GM18520 (cell line): ENCODE results near the gene ATP6V1A.
A peak's percentile ranks its signal among the peaks of the same experiment; 100 is the strongest.
"Not testable (repeated sequence)": the region's sequence is repeated elsewhere in the genome, so short reads cannot be mapped to it uniquely, and the experiment has no call there.

Experiments
- ATAC-seq: cut with Tn5 transposase; IDR thresholded peaks from one replicate; pipeline ENCODE4 v1.9.1; 2021; ENCODE audit not compliant: unreplicated experiment

ATP6V1A gene

DNA sequence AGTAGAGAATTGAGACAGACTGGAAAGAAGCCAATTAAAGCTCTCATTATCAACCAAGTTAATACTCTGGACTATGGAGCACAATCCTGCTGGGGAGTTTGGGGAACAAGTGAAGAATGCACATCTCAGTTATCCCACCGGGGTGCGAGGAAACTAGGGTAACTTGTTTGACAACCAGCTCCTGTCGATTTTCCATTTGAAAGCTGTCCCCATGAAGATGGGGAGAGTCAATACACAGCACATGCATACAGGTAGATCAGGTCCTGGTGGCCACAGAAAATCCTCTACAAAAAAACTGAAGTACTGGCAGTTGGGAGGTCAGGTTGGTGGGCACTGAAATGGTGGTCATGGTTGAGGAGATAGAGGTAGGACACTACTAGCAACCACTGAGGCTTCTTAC, 66.0 kb downstream of the ATP6V1A start:
- ATAC-seq = no peak

DNA sequence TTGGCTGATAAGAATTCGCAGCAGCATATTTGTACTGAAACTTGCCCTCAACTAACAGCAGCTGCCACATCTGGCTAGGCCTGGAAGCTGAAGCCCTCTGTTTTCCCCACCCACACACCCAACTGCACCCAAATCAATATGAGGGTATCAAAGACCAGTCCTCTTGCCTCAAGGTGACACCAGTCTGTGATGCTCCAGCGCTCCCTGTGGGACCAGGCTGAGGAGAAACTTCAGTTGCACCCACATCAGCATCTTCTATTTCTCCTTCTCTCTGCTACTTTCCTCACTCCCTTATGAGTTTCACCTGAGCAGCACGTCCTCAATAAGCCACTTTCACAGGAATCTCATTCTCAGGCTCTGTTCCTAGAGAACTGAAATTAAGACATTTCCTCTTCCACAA, 73.0 kb downstream of the ATP6V1A start:
- no peak for ATAC-seq

DNA sequence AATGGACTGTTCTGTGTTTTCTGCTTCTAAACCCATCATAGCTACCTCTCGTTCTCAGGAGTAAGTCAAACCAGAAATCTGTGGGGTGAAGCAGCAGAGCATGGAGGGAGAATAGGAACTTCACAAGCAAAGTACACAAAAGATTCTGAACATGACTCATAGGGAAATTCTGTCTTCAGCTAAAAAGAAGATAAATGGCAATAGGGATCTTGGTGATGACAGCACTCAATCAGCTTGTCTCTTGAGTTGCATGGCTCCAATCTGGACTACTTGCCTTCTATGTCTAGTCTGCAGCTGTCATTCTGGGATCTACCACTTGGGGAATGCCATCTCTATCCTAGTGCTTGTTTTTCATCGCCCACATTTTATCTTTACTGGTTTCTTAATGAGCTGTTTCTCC, 78.3 kb downstream of the ATP6V1A start:
- peak; percentile 71 for ATAC-seq

DNA sequence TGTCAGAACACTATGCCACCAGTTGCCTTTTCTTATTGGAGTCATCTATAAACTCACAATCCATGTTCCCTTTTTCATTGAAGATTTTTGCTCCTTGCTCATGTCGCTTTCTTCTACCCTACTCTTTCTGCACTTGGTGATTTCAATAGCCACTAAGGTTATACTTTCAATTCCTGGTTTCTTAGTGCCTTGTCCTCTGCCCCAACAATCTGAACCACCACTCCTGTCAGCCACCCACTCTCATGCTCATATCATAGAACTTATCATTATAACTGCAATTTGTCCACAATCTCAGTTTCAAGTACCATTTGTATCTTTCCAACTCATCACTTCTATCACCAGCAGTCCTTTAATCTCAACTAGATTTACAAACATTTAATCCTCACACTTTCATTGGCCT, 81.8 kb downstream of the ATP6V1A start:
- ATAC-seq = no peak

DNA sequence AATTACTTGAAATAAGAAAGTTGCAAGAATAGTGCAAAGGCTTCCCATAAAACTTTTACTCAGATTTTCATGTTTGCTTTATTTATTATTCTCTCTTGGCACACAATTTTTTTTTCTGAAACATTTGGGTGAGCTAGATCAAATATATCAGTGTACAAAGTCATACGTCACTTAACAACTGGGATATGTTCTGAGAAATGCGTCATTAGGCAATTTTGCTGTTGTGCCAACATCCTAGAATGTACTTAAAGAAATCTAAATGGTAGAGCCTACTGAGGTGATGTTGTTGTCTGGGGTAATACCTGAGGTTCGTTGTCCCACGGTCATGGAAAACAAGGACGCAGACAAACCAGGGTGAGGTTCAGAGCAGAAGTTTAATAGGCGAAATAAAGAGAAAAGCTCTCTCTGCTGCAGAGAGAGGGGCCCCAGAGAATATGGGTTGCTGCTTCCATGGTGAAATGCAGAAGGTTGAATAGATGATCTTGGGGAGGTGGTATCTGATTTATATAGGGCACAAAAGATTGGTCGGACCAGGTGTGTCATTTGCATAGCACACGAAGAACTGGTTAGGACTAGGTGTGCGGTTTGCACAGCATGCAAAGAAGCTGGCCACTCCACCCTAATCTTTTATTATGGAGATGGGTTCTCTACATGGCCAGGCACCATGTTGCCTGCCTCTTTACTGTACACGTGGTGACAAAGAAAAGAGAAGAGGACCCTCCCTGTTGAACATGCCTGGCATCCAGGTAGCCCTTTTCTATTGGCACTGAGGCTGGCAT, 82.9 kb downstream of the ATP6V1A start:
- no peak for ATAC-seq

DNA sequence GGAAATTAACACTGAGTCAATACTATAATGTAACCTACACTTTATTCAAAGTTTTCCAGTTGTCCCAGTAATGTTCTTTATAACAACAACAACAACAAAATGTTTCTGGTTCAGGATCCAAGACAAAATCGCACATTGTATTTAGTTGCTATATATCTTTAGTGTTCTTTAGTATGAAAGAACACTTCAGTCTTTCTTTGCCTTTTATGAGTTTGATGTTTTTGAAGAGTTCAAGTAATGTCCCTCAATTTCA, 84.2 kb downstream of the ATP6V1A start:
- ATAC-seq = no peak

DNA sequence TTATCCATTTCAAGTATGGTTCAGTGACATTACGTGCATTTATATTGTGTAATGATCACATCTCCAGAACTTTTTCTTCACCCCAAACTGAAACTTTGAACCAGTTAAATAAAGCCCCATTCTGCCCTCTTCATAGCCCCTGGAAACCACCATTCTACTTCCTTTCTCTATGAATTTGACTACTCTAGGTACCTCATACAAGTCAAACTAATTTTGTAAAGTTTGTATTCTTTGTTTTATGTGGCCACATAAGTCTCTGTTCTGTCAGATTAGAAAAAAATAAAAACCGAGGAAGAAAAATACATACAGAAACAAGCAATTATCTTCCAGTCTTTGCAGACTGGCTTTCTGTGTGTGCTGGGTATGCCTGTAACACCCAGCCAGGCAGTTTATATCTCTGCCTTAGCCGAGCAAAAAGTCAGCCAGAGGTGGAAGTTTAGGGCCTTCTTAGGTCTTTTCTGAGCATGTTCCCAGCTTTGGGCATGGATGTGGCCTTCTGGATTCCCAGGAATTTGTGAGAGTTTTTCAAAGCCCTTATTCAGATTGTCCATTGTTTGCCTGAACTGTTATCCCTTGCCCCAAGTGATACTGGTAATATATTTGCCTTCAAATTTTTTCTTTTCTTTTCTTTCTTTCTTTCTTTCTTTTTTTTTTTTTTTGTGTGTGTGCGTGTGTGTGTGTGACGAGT, 85.8 kb downstream of the ATP6V1A start:
- ATAC-seq = peak; percentile 40

DNA sequence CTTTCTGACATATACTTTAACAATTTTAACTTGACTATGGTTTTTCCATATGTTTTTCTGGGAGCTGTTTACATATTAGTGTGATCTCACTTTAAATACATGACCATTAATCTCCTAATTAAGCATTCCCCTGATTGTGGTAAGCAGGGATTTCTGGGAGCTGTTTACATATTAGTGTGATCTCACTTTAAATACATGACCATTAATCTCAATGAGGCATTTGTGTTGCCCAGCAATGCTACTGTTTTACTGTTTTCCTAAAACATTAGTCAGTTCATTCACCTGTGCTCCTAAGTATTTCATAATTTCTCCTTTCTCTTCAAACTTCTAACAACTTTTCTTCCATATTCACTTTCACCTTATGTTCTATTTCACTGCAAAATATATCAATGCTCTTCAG, 88.1 kb downstream of the ATP6V1A start:
- ATAC-seq = no peak

DNA sequence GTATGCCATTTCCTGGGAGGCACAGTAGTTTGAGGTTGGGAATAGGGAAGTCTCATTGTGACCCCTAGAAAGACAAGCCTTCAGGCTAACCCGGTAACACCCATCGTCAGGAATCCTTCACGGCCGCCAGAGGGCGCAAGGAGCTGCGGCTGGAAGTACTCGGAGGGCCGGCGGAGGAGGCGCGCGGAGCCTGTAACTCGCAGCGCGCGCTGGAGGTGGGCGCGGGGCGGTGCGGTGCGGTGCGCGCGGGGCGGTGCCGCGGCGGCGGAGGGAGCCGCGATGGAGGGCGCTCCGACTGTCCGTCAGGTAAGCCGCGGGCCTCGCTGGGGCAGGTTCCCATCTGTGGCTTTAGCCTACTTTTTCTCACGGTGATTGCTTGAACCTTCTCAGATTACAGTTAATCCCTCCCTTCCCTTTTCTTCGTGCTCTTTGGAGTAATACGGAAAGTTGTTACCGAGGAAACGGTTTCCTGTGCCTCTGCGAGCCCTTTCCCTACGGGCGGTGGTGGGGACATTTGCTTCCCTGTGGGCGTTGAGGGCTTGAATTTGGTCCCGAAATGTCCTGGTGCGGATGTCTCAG, 91.9 kb downstream of the ATP6V1A start, which contains the start of gene GRAMD1C:
GRAMD1C (plus strand) TSS at position 158 of the 579 bp plus-strand sequence; CDS start at position 280, 122 bp downstream.
- peak; percentile 82 for ATAC-seq

DNA sequence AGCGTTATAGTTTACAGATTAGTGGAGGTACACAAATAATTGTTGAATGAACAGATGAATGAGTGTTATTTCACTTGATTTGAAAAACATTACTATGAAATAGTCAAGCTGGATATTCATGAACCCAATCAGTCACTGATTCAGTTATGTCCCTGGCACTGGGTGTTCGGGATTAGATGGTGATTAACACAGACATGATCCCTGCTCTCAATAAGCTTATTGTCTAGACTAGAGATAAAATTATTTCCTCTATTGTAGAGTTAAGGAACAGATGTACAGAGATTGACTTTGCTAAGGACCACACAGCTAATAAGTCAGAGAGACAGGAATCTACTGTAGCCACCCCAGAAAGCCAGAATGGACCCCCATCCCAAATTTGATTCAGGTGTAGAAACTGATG, 92.7 kb downstream of the ATP6V1A start:
- no peak for ATAC-seq

DNA sequence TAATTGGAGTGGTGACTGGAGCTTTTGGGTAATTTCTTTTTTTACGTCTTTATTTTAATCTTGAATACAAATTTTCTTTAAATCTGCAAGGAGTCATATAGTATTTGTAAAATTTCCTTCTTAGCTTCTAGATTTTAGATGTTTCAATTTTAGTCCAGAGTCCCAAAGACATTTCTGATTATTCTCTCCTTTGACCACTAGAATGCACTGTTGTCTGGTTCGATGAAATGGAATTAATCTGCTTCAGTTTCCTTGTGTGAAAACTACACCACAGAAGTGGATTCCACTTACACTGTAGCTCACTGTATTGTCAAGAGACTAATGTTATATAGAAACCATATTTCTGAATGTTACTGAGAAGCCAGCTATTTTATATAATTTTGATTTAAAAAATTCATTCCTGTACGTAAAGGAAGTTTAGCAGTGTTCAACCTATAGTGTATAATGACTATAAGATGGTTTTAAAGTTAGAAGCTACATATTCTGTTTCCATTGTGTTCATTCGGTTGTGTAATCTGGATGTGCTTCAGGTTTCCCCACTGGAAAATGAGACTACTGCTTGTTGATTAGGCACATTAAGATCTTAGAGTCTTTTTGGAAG, 97.9 kb downstream of the ATP6V1A start:
- no peak for ATAC-seq

DNA sequence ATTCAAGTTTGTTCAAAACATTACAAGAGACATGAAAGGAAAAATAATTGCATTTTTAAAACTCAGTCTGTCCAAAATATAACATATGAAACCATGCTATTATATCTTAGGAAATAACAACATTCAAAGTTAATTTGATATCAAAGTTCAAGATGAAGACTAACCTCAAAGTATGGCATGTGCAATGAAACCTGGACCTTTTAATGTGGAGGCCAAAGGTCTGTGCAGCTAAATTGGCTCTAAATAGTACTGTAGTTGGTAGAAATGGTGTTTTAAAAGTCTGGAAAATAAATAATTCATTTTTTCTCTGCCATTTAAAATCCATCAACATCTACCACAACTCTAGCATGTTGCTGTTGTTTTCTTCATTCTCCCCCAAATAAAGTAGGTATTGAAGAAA, 100.4 kb downstream of the ATP6V1A start:
- no peak for ATAC-seq

DNA sequence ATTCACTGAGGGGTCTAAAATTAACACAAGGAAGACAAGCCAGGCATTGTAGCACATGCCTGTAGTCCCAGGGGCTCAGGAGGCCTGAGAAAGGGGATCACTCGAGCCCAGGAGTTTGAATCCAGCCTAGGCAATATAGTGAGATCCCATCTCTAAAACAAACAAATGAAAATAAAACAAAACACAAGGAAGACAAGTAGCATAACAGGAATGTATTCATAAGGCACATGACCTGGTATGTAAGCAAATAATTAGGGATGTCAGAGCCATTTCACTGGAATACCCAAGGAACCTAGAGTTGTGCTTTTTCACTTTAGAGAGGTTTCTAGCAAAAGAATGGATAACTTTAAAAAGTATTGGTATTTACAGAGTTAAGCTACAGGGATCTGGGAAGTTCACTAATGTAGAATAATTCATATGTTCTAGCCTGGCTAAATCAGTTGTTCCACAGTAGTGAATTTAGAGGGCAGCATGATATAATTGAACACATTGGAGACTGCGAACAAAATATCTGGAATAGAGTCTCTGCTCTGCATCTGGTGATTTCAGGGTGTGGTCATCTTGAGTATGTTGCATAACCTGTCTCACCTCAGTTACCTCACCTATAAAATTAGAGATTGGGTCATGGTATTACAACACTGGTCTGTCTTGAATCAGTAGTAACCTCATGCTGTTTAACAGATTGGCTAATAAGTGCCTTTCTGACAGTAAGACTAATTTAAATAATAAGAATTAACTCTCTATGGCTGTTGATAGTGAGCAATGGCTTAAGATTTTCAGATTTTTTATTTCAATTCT, 101.0 kb downstream of the ATP6V1A start:
- ATAC-seq = no peak

DNA sequence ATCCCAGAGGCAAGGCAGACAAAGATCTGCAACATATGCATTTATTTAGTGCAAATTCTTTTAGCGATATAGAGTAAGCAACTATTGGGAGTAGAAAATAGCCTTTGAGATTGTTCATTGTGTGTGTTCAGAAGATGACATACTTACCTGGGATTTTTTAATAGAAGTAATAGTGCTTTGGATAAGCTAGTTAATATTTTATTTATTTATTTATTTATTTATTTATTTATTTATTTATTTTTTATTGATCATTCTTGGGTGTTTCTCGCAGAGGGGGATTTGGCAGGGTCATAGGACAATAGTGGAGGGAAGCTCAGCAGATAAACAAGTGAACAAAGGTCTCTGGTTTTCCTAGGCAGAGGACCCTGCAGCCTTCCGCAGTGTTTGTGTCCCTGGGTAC, 102.2 kb downstream of the ATP6V1A start:
- ATAC-seq = not testable (repeated sequence)

DNA sequence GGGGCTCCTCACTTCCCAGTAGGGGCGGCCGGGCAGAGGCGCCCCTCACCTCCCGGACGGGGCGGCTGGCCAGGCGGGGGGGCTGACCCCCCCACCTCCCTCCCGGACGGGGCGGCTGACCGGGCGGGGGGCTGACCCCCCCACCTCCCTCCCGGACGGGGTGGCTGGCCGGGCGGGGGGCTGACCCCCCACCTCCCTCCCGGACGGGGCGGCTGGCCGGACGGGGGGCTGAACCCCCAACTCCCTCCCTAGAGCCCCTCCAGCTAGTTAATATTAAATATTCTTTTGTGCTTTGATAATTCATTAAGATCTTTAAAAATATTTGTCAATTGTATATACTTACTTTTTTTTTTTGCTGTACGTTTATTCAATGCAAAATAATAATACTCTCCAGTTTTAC, 103.0 kb downstream of the ATP6V1A start:
- not testable (repeated sequence) for ATAC-seq

DNA sequence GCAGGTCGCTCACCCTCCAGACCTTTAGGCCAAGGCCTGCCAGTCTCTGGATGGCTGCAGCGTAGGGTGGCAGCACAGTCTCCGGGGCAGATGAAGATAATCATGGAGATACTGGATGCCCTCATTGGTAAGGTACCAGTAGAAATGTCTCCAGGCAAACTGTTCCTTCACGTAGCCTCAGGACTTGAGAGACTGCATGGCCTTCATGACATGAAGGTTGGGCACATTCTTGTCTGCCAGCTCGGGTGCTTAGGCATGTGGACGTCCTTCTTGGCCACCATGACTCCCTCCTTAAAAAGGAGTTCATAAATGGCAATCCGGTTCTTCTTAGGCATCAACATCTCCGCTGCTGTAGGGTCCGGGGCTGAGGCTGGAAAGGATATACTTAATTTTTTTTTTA, 103.6 kb downstream of the ATP6V1A start:
- not testable (repeated sequence) for ATAC-seq

DNA sequence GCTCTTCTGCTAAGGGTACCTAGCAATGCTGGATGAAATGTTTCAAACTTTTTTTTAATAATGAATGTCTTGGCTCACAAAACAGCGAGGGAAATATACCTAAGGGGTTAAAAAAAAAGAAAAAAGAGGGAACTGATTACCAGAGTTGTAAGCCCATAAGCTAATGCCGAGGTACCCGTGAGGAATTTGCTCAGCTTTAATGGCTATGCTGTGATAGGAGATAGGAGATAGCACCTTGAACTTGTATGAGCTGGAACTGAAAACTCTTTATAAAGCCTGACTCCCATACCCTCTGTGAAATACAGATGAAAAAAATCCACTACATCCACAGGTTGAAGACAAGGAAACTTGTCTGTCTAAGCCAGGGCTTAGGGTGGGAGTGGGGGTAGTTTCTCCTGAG, 105.7 kb downstream of the ATP6V1A start:
- no peak for ATAC-seq
